Measurements from ENCODE around the gene NKG7.
A peak's percentile ranks its signal among the peaks of the same experiment; 100 is the strongest.

- TF ChIP-seq POLR2A (IDR thresholded peaks at IDR 0.05; ENCODE audit: low read length) (peak; percentile 78), GATA1 (IDR thresholded peaks at IDR 0.05; ENCODE audit: low read depth, low read length) (no peak)
These were observed 6.5 kb downstream of the NKG7 start, which contains the start of gene ETFB for GRCh38 chr19:51365965-51366388.
